GM12873 (cell line): Measurements from ENCODE around the gene SHISAL2B.
A peak's percentile ranks its signal among the peaks of the same experiment; 100 is the strongest.

Source experiments
- CTCF ChIP-seq: IDR thresholded peaks from 2 replicates; pipeline ENCODE4 v1.5.1; 2012; ENCODE audit warnings: low read depth, mild to moderate bottlenecking, moderate library complexity, low read length, control low read depth; ENCODE audit not compliant: insufficient read depth; ENCODE audit errors: missing control alignments

The SHISAL2B gene

GRCh38 chr5:64682608-64683007, 7.7 kb upstream of the SHISAL2B start:
- peak; percentile 19 for TF ChIP-seq CTCF

- TF ChIP-seq CTCF: no peak
These were observed 4.4 kb upstream of the SHISAL2B start for GRCh38 chr5:64685866-64686265.

- no peak for TF ChIP-seq CTCF
These were observed 1.9 kb upstream of the SHISAL2B start for GRCh38 chr5:64688391-64688790.

- TF ChIP-seq CTCF: no peak
These were observed 1.3 kb upstream of the SHISAL2B start for GRCh38 chr5:64688965-64689364.

GRCh38 chr5:64690104-64690416, 243 bp upstream of the SHISAL2B start:
- TF ChIP-seq CTCF: no peak

- no peak for TF ChIP-seq CTCF
These were observed 988 bp downstream of the SHISAL2B start for GRCh38 chr5:64691291-64691690.

- no peak for TF ChIP-seq CTCF
These were observed 3.3 kb downstream of the SHISAL2B start for GRCh38 chr5:64693636-64694035.

- no peak for TF ChIP-seq CTCF
These were observed 10.5 kb downstream of the SHISAL2B start for GRCh38 chr5:64700765-64701164.
